H9 (cell line): Measurements from ENCODE around the gene CD244. TPM values are rescaled to one million over a fixed set of nuclear protein-coding genes. Genes with fewer than 3 reads are reported as not detected.

Experiments
- DNase-seq: peaks from one replicate; pipeline ENCODE4 v3.0.0-alpha.2; 2017
- H2AFZ ChIP-seq: one replicate; pipeline ENCODE4 v1.6.1; 2013; ENCODE audit warnings: mild to moderate bottlenecking, low read length, control low read depth, moderate library complexity
- H2AK5ac ChIP-seq: 2 replicates; pipeline ENCODE4 v1.6.1; 2013; ENCODE audit warnings: low read length, control low read depth, mixed read lengths; ENCODE audit not compliant: insufficient read length
- H2BK120ac ChIP-seq: one replicate; pipeline ENCODE4 v1.6.1; 2013; ENCODE audit warnings: low read depth, mild to moderate bottlenecking, low read length, control low read depth, inconsistent platforms; ENCODE audit not compliant: poor library complexity, severe bottlenecking
- H2BK12ac ChIP-seq: 2 replicates; pipeline ENCODE4 v1.6.1; 2013; ENCODE audit warnings: low read length, control low read depth, mixed read lengths, low read depth; ENCODE audit not compliant: insufficient read length
- H2BK15ac ChIP-seq: 2 replicates; pipeline ENCODE4 v1.6.1; 2013; ENCODE audit warnings: low read depth, low read length, control low read depth
- H2BK20ac ChIP-seq: one replicate; pipeline ENCODE4 v1.6.1; 2013; ENCODE audit warnings: low read depth, mild to moderate bottlenecking, low read length, control low read depth, inconsistent platforms; ENCODE audit not compliant: poor library complexity, severe bottlenecking
- H2BK5ac ChIP-seq: 2 replicates; pipeline ENCODE4 v1.6.1; 2013; ENCODE audit warnings: low read length, control low read depth, mixed read lengths; ENCODE audit not compliant: insufficient read length
- H3K14ac ChIP-seq: 2 replicates; pipeline ENCODE4 v1.6.1; 2013; ENCODE audit warnings: low read length, control low read depth; ENCODE audit not compliant: insufficient read depth
- H3K18ac ChIP-seq: 2 replicates; pipeline ENCODE4 v1.6.1; 2013; ENCODE audit warnings: low read depth, mild to moderate bottlenecking, mixed read lengths, low read length, control low read depth; ENCODE audit not compliant: insufficient read length
- H3K23ac ChIP-seq: 2 replicates; pipeline ENCODE4 v1.6.1; 2013; ENCODE audit warnings: low read length, control low read depth, mixed read lengths, low read depth; ENCODE audit not compliant: insufficient read length
- H3K23me2 ChIP-seq: 2 replicates; pipeline ENCODE4 v1.6.1; 2013; ENCODE audit warnings: low read depth, mild to moderate bottlenecking, mixed read lengths, low read length, control low read depth; ENCODE audit not compliant: insufficient read length, poor library complexity, severe bottlenecking
- H3K27ac ChIP-seq: 2 replicates; pipeline ENCODE4 v1.5.1; 2013; ENCODE audit warnings: low read length, control low read depth, mixed read lengths, low read depth; ENCODE audit not compliant: insufficient read length
- H3K27me3 ChIP-seq: 2 replicates; pipeline ENCODE4 v1.6.1; 2013; ENCODE audit warnings: low read length, control low read depth, inconsistent platforms; ENCODE audit not compliant: insufficient read depth
- H3K4ac ChIP-seq: 2 replicates; pipeline ENCODE4 v1.6.1; 2013; ENCODE audit warnings: low read depth, mild to moderate bottlenecking, control low read depth, inconsistent platforms, low read length, moderate library complexity
- H3K4me1 ChIP-seq: 2 replicates; pipeline ENCODE4 v1.6.1; 2013; ENCODE audit warnings: low read length, control low read depth, inconsistent platforms; ENCODE audit not compliant: insufficient read depth
- H3K4me2 ChIP-seq: 2 replicates; pipeline ENCODE4 v1.6.1; 2013; ENCODE audit warnings: low read length, control low read depth, mixed read lengths; ENCODE audit not compliant: insufficient read length, insufficient read depth
- H3K56ac ChIP-seq: 2 replicates; pipeline ENCODE4 v1.6.1; 2013; ENCODE audit warnings: low read depth, mild to moderate bottlenecking, mixed read lengths, low read length, control low read depth; ENCODE audit not compliant: insufficient read length
- H3K79me1 ChIP-seq: 2 replicates; pipeline ENCODE4 v1.6.1; 2013; ENCODE audit warnings: low read depth, mild to moderate bottlenecking, moderate library complexity, low read length, control low read depth, inconsistent platforms; ENCODE audit not compliant: insufficient read depth, poor library complexity, severe bottlenecking
- H3K79me2 ChIP-seq: 2 replicates; pipeline ENCODE4 v1.6.1; 2013; ENCODE audit warnings: low read length, control low read depth, inconsistent platforms; ENCODE audit not compliant: insufficient read depth
- H3K9ac ChIP-seq: 2 replicates; pipeline ENCODE4 v1.6.1; 2013; ENCODE audit warnings: low read length, control low read depth, mixed read lengths; ENCODE audit not compliant: insufficient read length; ENCODE audit errors: extremely low read depth
- H3K9me3 ChIP-seq: one replicate; pipeline ENCODE4 v1.6.1; 2013; ENCODE audit warnings: low read depth, low read length, inconsistent platforms; ENCODE audit not compliant: control insufficient read depth
- H3T11ph ChIP-seq: one replicate; pipeline ENCODE4 v1.6.1; 2013; ENCODE audit warnings: mild to moderate bottlenecking, low read length, control low read depth, inconsistent platforms
- H4K20me1 ChIP-seq: one replicate; pipeline ENCODE4 v1.6.1; 2013; ENCODE audit not compliant: control insufficient read depth, insufficient read length, insufficient read depth
- H4K5ac ChIP-seq: 2 replicates; pipeline ENCODE4 v1.6.1; 2013; ENCODE audit warnings: low read depth, mild to moderate bottlenecking, mixed read lengths, low read length, control low read depth; ENCODE audit not compliant: insufficient read length
- H4K8ac ChIP-seq: replicated peaks from 2 replicates; pipeline ENCODE4 v1.6.1; 2013; ENCODE audit warnings: low read length, control low read depth, mixed read lengths, low read depth; ENCODE audit not compliant: insufficient read length
- H4K91ac ChIP-seq: 2 replicates; pipeline ENCODE4 v1.6.1; 2013; ENCODE audit warnings: low read depth, mild to moderate bottlenecking, moderate library complexity, mixed read lengths, low read length, control low read depth; ENCODE audit not compliant: insufficient read length
- H3K27ac Mint-ChIP-seq, 3 experiments: 2 replicates in 2 of 3; 3 replicates in 1 of 3; pipeline ENCODE4 v1.8.0; 2020 to 2021; ENCODE audit warnings: mixed read lengths in 3 of 3, mild to moderate bottlenecking in 1 of 3, moderate library complexity in 1 of 3
- H3K27me3 Mint-ChIP-seq: 2 replicates; pipeline ENCODE4 v1.8.0; 2021; ENCODE audit warnings: low read depth, mild to moderate bottlenecking, moderate library complexity, mixed read lengths
- H3K36me3 Mint-ChIP-seq, 3 experiments: 2 replicates in 2 of 3; 3 replicates in 1 of 3; pipeline ENCODE4 v1.8.0; 2020 to 2021; ENCODE audit warnings: low read depth in 3 of 3, mixed read lengths in 3 of 3; ENCODE audit not compliant: insufficient read depth in 1 of 3
- H3K4me1 Mint-ChIP-seq, 2 experiments: 2 replicates each; pipeline ENCODE4 v1.8.0; 2020; ENCODE audit warnings: mixed read lengths in 2 of 2
- H3K4me3 Mint-ChIP-seq, 2 experiments: 2 replicates in 1 of 2; 3 replicates in 1 of 2; pipeline ENCODE4 v1.8.0; 2020 to 2021; ENCODE audit warnings: mild to moderate bottlenecking in 2 of 2, mixed read lengths in 2 of 2, moderate library complexity in 1 of 2
- H3K9me3 Mint-ChIP-seq, 2 experiments: 2 replicates in 1 of 2; 3 replicates in 1 of 2; pipeline ENCODE4 v1.8.0; 2020; ENCODE audit warnings: mild to moderate bottlenecking in 2 of 2, mixed read lengths in 2 of 2, moderate library complexity in 1 of 2
- CTCF ChIP-seq: fragments of 200-600 bp; sonication (generic); conservative IDR thresholded peaks from 3 replicates; pipeline ENCODE4 v1.8.0; 2021; ENCODE audit warnings: antibody characterized with exemption, mild to moderate bottlenecking
- WGBS: extraction: QIAGEN DNeasy Blood & Tissue Kit; methylation state at CpG from one replicate; pipeline ENCODE4 v1.1.7; 2013; ENCODE audit warnings: missing lambda C conversion rate, low lambda C conversion rate, mixed read lengths; ENCODE audit not compliant: insufficient read length; ENCODE audit errors: extremely low coverage; 5-methylcytosine and 5-hydroxymethylcytosine counted together
- total RNA-seq: library from RNA; stranded (reverse); gene quantifications from 2 replicates; pipeline ENCODE4 v1.2.1, GENCODE V29; 2021

CD244 gene
- total RNA-seq, 1 experiment from 2014 or later, result not detected

GRCh38 chr1:160879056-160879455 lies 16.4 kb upstream of the CD244 start:
- Histone ChIP-seq H3K4ac (no peak overlapping the region), H2BK120ac (no peak overlapping the region), H4K91ac (no peak overlapping the region), H2AFZ (no peak overlapping the region), H3K18ac (no peak overlapping the region), H3T11ph (no peak overlapping the region), H3K23ac (no peak overlapping the region), H2BK20ac (no peak overlapping the region), H3K9ac (no peak overlapping the region), H3K23me2 (no peaks in the 10 kb centered on the region), H4K8ac (no peak overlapping the region), H3K14ac (no peak overlapping the region), H2BK12ac (no peak overlapping the region), H4K5ac (no peak overlapping the region), H3K56ac (no peak overlapping the region), H3K4me1 (no peaks in the 10 kb centered on the region), H3K27ac (no peak overlapping the region), H2AK5ac (no peak overlapping the region), H2BK5ac (no peak overlapping the region), H4K20me1 (no peaks in the 10 kb centered on the region), H3K27me3 (no peaks in the 10 kb centered on the region), H3K9me3 (no peaks in the 10 kb centered on the region), H3K4me2 (no peak overlapping the region), H3K79me2 (no peaks in the 10 kb centered on the region), H2BK15ac (no peak overlapping the region), H3K79me1 (no peaks in the 10 kb centered on the region)
- Mint-ChIP-seq H3K27me3 (no peaks in the 10 kb centered on the region; the same call in none of the 2 replicates), H3K36me3 (no peaks in the 10 kb centered on the region), H3K4me1 (peaks cover 4 to 6% of the 10 kb centered on the region in 2 experiments), H3K27ac (no peak overlapping the region), H3K4me3 (no peak overlapping the region), H3K9me3 (0 out of 5 replicates have a peak, but pooled peaks cover 0 to 2% of the 10 kb centered on the region in 2 experiments)
- WGBS, result no CpG with 5 or more reads among the region's 8 CpGs
- no peak for DNase-seq
- no peak for TF ChIP-seq CTCF
